Right lobe of liver (tissue), 6 donors: ENCODE measurements around the gene DST. TPM values are rescaled to one million over a fixed set of nuclear protein-coding genes. Genes with fewer than 3 reads are reported as not detected.

Experiments
- ATAC-seq, 4 donors: fragments of 200-7000 bp; cut with Tn5 transposase; one replicate each; pipeline ENCODE4 v1.9.1; 2020; ENCODE audit warnings: mild to moderate bottlenecking in 4 of 4, moderate library complexity in 4 of 4
- DNase-seq, 3 donors: peaks; one replicate each; pipeline ENCODE4 v3.0.0-alpha.2; 2020
- H3K27ac ChIP-seq, 3 donors: fragments of 200-600 bp; one replicate each; pipeline ENCODE4 v1.8.0; 2022
- H3K27me3 ChIP-seq, 2 donors: fragments of 200-600 bp; one replicate each; pipeline ENCODE4 v1.8.0; 2022
- H3K36me3 ChIP-seq, 4 donors: fragments of 200-600 bp; sonication (generic) in 1 of 4; one replicate each; pipeline versions ENCODE4 v1.5.1 to v1.8.0; 2017 to 2022; ENCODE audit warnings: control low read depth in 1 of 4
- H3K4me1 ChIP-seq, 4 donors: fragments of 200-600 bp; sonication (generic) in 1 of 4; one replicate each; pipeline versions ENCODE4 v1.5.1 to v1.8.0; 2017 to 2022; ENCODE audit warnings: control low read depth in 1 of 4
- H3K4me3 ChIP-seq, 3 donors: fragments of 200-600 bp; one replicate each; pipeline ENCODE4 v1.8.0; 2022
- H3K9me3 ChIP-seq, 4 donors: fragments of 200-600 bp; sonication (generic) in 1 of 4; one replicate each; pipeline versions ENCODE4 v1.5.1 to v1.8.0; 2017 to 2022; ENCODE audit warnings: control low read depth in 1 of 4
- POLR2A ChIP-seq: fragments of 450-650 bp; IDR thresholded peaks from one replicate; pipeline ENCODE4 v1.6.1; 2017; ENCODE audit warnings: antibody characterized with exemption, mild to moderate bottlenecking
- WGBS: methylation state at CpG from one replicate; pipeline ENCODE4 v1.1.6; 2018; ENCODE audit warnings: low coverage, low lambda C conversion rate; ENCODE audit not compliant: insufficient coverage; ENCODE audit errors: missing lambda C conversion rate; 5-methylcytosine and 5-hydroxymethylcytosine counted together
- intact Hi-C, 2 donors: fragments of 100-400 bp; cut with DNase I; formaldehyde crosslinking; loops; one replicate each; pipeline versions ENCODE4 v1.11.2 to v1.14.1; 2022
- total RNA-seq, 6 experiments: library from RNA; depleted of rRNA in 2 of 6; stranded (reverse); fragments of >200 nt in 2 of 6; fragmentation: NEBNext Ultra II Directional in 3 of 6; extraction: Animal tissue kit (Norgen Biotek cat#: 25700) in 3 of 6; gene quantifications; one replicate each; pipeline versions ENCODE4 v1.1.0 to v1.2.4, GENCODE V29; 2016 to 2023
- TF ChIP-seq, protein P1 (sequence below), 4 donors: fragments of 200-600 bp in 3 of 4; fragments of 450-650 bp in 1 of 4; IDR thresholded peaks; one replicate each; pipeline versions ENCODE4 v1.5.1 to v1.8.0; 2016 to 2022; ENCODE audit warnings: antibody characterized with exemption in 4 of 4, mild to moderate bottlenecking in 2 of 4
- donor health status: DM: no; HTN: yes; CAD: no.
- donor health status: DM: no; HTN: no; CAD: no.
- donor health status: DM: no; HTN: no; CAD: no.
- donor health status: DM: no; HTN: yes; CAD: no.
- donor health status: DM: no; HTN: yes; CAD: no.

Gene DST
- total RNA-seq, 6 experiments from 2014 or later, result 92.1 to 207 (median 156) TPM

DNA sequence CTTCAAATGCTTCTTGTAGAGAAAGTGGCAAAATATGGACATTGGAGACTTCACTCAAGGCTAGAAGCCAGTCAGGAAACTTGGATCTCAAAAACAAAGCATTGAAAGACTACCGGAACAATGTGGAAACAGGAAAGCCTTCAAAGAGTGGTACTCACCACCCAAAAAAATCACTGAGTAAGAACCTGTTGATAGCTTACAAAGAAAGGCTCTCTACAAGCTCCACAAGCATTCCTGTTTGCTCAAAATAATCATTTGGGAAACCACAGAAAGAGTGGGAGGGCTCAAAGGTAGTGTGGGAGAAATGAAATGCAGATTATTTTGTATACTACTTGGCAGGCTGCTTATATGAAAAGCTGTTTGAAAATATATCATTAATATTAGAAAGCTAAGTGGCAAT is 9.5 kb upstream of the DST start:
- H3K9me3 ChIP-seq, result no peaks in the 10 kb centered on the region
- ATAC-seq (no peak), DNase-seq (no peak)
- H3K4me3 ChIP-seq, result no peak overlapping the region
- 58% methylated on average over 1 of the region's 1 CpG for WGBS
- no peak for TF ChIP-seq POLR2A
- TF ChIP-seq, protein P1, sequence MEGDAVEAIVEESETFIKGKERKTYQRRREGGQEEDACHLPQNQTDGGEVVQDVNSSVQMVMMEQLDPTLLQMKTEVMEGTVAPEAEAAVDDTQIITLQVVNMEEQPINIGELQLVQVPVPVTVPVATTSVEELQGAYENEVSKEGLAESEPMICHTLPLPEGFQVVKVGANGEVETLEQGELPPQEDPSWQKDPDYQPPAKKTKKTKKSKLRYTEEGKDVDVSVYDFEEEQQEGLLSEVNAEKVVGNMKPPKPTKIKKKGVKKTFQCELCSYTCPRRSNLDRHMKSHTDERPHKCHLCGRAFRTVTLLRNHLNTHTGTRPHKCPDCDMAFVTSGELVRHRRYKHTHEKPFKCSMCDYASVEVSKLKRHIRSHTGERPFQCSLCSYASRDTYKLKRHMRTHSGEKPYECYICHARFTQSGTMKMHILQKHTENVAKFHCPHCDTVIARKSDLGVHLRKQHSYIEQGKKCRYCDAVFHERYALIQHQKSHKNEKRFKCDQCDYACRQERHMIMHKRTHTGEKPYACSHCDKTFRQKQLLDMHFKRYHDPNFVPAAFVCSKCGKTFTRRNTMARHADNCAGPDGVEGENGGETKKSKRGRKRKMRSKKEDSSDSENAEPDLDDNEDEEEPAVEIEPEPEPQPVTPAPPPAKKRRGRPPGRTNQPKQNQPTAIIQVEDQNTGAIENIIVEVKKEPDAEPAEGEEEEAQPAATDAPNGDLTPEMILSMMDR (IDR thresholded peaks at IDR 0.05), result no peak
- H3K27me3 ChIP-seq, result no peaks in the 10 kb centered on the region
- intact Hi-C loops, result no loop called here
- H3K4me1 ChIP-seq, result peaks cover 0 to 14% (median 0%) of the 10 kb centered on the region in 4 donors
- H3K27ac ChIP-seq, result no peak overlapping the region
- H3K36me3 ChIP-seq, result peaks cover 0 to 13% (median 1%) of the 10 kb centered on the region in 4 donors

- H3K4me3 ChIP-seq, result no peak overlapping the region
- DNase-seq, result no peak
- ATAC-seq, result no peak
- H3K27ac ChIP-seq, result no peak overlapping the region
- H3K36me3 ChIP-seq, result peaks cover 0 to 32% (median 10%) of the 10 kb centered on the region in 4 donors
- intact Hi-C loops, result no loop called here
- WGBS, result 100% methylated on average over 1 of the region's 1 CpG
- H3K4me1 ChIP-seq, result peaks cover 0 to 4% (median 0%) of the 10 kb centered on the region in 4 donors
- no peaks in the 10 kb centered on the region for H3K27me3 ChIP-seq
- H3K9me3 ChIP-seq, result no peaks in the 10 kb centered on the region
- TF ChIP-seq, protein P1 (IDR thresholded peaks at IDR 0.05), result no peak
- TF ChIP-seq POLR2A, result no peak
These were observed 7.5 kb upstream of the DST start for GRCh38 chr6:56650191-56650590.

DNA sequence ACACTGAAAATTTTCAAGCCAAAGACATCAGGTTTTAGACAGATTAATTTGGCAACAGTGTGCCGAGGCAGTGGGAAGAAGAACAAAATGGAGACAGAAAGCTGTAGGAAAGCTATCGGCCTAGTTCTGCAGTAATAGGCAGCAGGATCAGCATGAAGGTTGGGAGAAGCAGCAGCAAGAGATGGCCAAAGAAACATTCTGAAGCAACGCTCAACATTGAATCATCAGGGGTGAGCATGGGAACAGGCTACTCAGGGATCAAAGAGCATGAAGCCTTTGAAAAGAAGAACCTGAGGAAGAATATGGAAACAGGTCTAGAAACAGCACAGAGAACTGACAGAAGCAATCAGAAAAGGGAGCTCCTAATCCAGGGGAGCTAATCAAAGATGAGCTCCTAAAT is 7.1 kb upstream of the DST start:
- no peak overlapping the region for H3K4me3 ChIP-seq
- no peaks in the 10 kb centered on the region for H3K9me3 ChIP-seq
- no peaks in the 10 kb centered on the region for H3K27me3 ChIP-seq
- H3K36me3 ChIP-seq, result peaks cover 0 to 36% (median 10%) of the 10 kb centered on the region in 4 donors
- ATAC-seq (peak in 1 of 4 donors; percentile 6), DNase-seq (no peak)
- 92% methylated on average over 3 of the region's 3 CpGs for WGBS
- no peak for TF ChIP-seq POLR2A
- TF ChIP-seq, protein P1 (IDR thresholded peaks at IDR 0.05), result no peak
- intact Hi-C loops, result loop anchor here in 1 of 2 donors (10.0 kb wide), 1 partner anchor 45 kb away; no protein-coding TSS in a partner anchor
- peaks cover 0 to 4% (median 0%) of the 10 kb centered on the region in 4 donors for H3K4me1 ChIP-seq
- no peak overlapping the region for H3K27ac ChIP-seq

- H3K4me3 ChIP-seq, result no peak overlapping the region
- H3K27me3 ChIP-seq, result no peaks in the 10 kb centered on the region
- no peak overlapping the region for H3K27ac ChIP-seq
- peaks cover 0 to 4% (median 0%) of the 10 kb centered on the region in 4 donors for H3K4me1 ChIP-seq
- H3K9me3 ChIP-seq, result no peaks in the 10 kb centered on the region
- ATAC-seq, result peak in 1 of 4 donors; percentile 33
- 0% methylated on average over 1 of the region's 1 CpG for WGBS
- no peak for TF ChIP-seq POLR2A
- TF ChIP-seq, protein P1 (IDR thresholded peaks at IDR 0.05), result no peak
- intact Hi-C loops, result loop anchor here in 1 of 2 donors (10.0 kb wide), 1 partner anchor 46 kb away; no protein-coding TSS in a partner anchor
- peaks cover 0 to 40% (median 10%) of the 10 kb centered on the region in 4 donors for H3K36me3 ChIP-seq
- no peak for DNase-seq
These were observed 6.5 kb upstream of the DST start for GRCh38 chr6:56649053-56649769.
